ENCODE measurements around the gene THAP4.
"Not testable (repeated sequence)": the region's sequence is repeated elsewhere in the genome, so short reads cannot be mapped to it uniquely, and the experiment has no call there.

Gene THAP4

DNA sequence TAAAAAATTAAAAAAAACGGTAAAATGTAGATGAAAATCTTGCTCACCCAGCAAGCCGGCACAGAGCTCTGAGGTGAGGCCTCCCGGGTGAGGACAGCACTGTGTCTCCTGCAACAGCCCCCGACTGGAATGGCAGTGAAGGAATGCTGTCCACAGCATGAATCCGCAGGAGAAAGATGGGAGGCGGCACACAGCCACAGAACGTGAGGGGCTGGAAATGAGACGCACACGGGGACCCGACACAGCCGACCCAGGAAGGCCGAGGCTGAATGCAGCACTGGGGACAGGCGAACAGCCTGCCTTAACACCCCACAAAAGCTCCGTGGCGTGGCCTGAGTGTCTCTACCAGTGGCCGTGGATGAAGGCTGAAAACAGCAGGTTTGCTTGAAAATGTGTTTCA, 43.7 kb downstream of the THAP4 start:
- Histone ChIP-seq H3K27ac (ENCODE audit: low read length) (no peak overlapping the region), H3K9ac (ENCODE audit: low read length) (no peak overlapping the region), H2AFZ (ENCODE audit: low read length) (no peak overlapping the region), H3K9me3 (replicated peaks; ENCODE audit: insufficient read depth, low read length) (no peaks in the 10 kb centered on the region), H3K4me3 (ENCODE audit: low read length) (no peak overlapping the region), H3F3A (ENCODE audit: insufficient read depth, low read length) (no peaks in the 10 kb centered on the region), H4K20me1 (ENCODE audit: insufficient read depth, low read length) (no peaks in the 10 kb centered on the region), H3K4me1 (ENCODE audit: low read length) (no peaks in the 10 kb centered on the region), H3K27me3 (replicated peaks; ENCODE audit: insufficient read depth, low read length) (no peaks in the 10 kb centered on the region), H3K36me3 (replicated peaks; ENCODE audit: insufficient read depth, low read length) (no peaks in the 10 kb centered on the region), H3K79me2 (ENCODE audit: low read length) (no peaks in the 10 kb centered on the region), H3K9me2 (replicated peaks; ENCODE audit: insufficient read depth, low read length) (no peaks in the 10 kb centered on the region), H3K4me2 (ENCODE audit: low read depth, low read length) (no peak overlapping the region)
- no peak for TF ChIP-seq EZH2 (optimal IDR thresholded peaks at IDR 0.05; ENCODE audit: low read depth, low read length)
- TF ChIP-seq, protein P1, sequence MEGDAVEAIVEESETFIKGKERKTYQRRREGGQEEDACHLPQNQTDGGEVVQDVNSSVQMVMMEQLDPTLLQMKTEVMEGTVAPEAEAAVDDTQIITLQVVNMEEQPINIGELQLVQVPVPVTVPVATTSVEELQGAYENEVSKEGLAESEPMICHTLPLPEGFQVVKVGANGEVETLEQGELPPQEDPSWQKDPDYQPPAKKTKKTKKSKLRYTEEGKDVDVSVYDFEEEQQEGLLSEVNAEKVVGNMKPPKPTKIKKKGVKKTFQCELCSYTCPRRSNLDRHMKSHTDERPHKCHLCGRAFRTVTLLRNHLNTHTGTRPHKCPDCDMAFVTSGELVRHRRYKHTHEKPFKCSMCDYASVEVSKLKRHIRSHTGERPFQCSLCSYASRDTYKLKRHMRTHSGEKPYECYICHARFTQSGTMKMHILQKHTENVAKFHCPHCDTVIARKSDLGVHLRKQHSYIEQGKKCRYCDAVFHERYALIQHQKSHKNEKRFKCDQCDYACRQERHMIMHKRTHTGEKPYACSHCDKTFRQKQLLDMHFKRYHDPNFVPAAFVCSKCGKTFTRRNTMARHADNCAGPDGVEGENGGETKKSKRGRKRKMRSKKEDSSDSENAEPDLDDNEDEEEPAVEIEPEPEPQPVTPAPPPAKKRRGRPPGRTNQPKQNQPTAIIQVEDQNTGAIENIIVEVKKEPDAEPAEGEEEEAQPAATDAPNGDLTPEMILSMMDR (IDR thresholded peaks at IDR 0.05; ENCODE audit: low read length): no peak
- no peak for TF ChIP-seq EZH2phosphoT487 (IDR thresholded peaks at IDR 0.05; ENCODE audit: low read length)
- no peak for DNase-seq

- no peaks in the 10 kb centered on the region for H3K79me2 ChIP-seq (ENCODE audit: low read length)
- no peaks in the 10 kb centered on the region for H3K9me2 ChIP-seq (replicated peaks; ENCODE audit: insufficient read depth, low read length)
- no peak overlapping the region for H2AFZ ChIP-seq (ENCODE audit: low read length)
- H3K27me3 ChIP-seq (replicated peaks; ENCODE audit: insufficient read depth, low read length): no peaks in the 10 kb centered on the region
- no peaks in the 10 kb centered on the region for H3K4me1 ChIP-seq (ENCODE audit: low read length)
- H4K20me1 ChIP-seq (ENCODE audit: insufficient read depth, low read length): no peaks in the 10 kb centered on the region
- H3K4me2 ChIP-seq (ENCODE audit: low read depth, low read length): no peak overlapping the region
- H3K36me3 ChIP-seq (replicated peaks; ENCODE audit: insufficient read depth, low read length): no peaks in the 10 kb centered on the region
- H3K9me3 ChIP-seq (replicated peaks; ENCODE audit: insufficient read depth, low read length): no peaks in the 10 kb centered on the region
- TF ChIP-seq EZH2 (optimal IDR thresholded peaks at IDR 0.05; ENCODE audit: low read depth, low read length) (no peak), EZH2phosphoT487 (IDR thresholded peaks at IDR 0.05; ENCODE audit: low read length) (no peak)
- TF ChIP-seq, protein P1 (IDR thresholded peaks at IDR 0.05; ENCODE audit: low read length): no peak
- H3K27ac ChIP-seq (ENCODE audit: low read length): no peak overlapping the region
- no peak overlapping the region for H3K9ac ChIP-seq (ENCODE audit: low read length)
- H3K4me3 ChIP-seq (ENCODE audit: low read length): no peak overlapping the region
- no peak for DNase-seq
- H3F3A ChIP-seq (ENCODE audit: insufficient read depth, low read length): no peaks in the 10 kb centered on the region
Observed at GRCh38 chr2:241592126-241592845, 44.7 kb downstream of the THAP4 start.

DNA sequence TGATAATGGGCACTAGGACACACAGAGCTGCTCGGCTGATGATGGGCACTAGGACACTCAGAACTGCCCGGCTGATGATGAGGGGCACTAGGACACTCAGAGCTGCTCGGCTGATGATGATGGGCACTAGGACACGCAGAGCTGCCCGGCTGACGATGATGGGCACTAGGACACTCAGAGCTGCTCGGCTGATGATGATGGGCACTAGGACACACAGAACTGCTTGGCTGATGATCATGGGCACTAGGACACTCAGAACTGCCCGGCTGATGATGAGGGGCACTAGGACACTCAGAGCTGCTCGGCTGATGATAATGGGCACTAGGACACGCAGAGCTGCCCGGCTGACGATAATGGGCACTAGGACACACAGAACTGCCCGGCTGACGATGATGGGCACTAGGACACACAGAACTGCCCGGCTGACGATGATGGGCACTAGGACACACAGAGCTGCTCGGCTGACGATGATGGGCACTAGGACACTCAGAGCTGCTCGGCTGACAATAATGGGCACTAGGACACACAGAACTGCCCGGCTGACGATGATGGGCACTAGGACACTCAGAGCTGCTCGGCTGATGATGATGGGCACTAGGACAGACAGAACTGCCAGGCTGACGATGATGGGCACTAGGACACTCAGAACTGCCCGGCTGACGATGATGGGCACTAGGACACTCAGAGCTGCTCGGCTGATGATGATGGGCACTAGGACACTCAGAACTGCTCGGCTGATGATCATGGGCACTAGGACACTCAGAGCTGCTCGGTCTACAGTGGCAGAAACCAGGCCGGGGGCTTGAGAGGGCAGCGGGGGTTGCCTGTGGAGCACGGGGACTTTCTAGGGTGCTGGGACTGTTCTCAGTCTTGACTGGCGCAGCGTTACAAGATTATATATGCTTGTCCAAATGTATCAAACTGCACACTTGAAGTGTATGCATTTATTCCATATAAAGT, 46.2 kb downstream of the THAP4 start:
- not testable (repeated sequence) for H3K4me1 ChIP-seq (ENCODE audit: low read length); H2AFZ ChIP-seq (ENCODE audit: low read length); H3K36me3 ChIP-seq (replicated peaks; ENCODE audit: insufficient read depth, low read length)

DNA sequence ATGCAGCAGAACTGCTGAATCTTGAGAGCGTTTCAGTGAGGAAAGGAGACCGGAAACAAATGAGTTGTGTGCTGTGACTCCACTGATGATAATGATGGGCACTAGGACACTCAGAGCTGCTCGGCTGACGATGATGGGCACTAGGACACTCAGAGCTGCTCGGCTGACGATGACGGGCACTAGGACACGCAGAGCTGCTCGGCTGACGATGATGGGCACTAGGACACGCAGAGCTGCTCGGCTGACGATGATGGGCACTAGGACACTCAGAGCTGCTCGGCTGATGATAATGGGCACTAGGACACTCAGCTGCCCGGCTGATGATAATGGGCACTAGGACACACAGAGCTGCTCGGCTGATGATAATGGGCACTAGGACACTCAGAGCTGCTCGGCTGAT, 47.1 kb downstream of the THAP4 start:
- not testable (repeated sequence) for H2AFZ ChIP-seq (ENCODE audit: low read length); H3K79me2 ChIP-seq (ENCODE audit: low read length); H4K20me1 ChIP-seq (ENCODE audit: insufficient read depth, low read length); H3K9me3 ChIP-seq (replicated peaks; ENCODE audit: insufficient read depth, low read length); DNase-seq; H3K4me1 ChIP-seq (ENCODE audit: low read length); H3F3A ChIP-seq (ENCODE audit: insufficient read depth, low read length); H3K36me3 ChIP-seq (replicated peaks; ENCODE audit: insufficient read depth, low read length); H3K9ac ChIP-seq (ENCODE audit: low read length); H3K27ac ChIP-seq (ENCODE audit: low read length); H3K9me2 ChIP-seq (replicated peaks; ENCODE audit: insufficient read depth, low read length); H3K4me2 ChIP-seq (ENCODE audit: low read depth, low read length); H3K27me3 ChIP-seq (replicated peaks; ENCODE audit: insufficient read depth, low read length); H3K4me3 ChIP-seq (ENCODE audit: low read length)

More for the DNA sequence above, 46.2 kb downstream of the THAP4 start:
- not testable (repeated sequence) for H3K9ac ChIP-seq (ENCODE audit: low read length); H3F3A ChIP-seq (ENCODE audit: insufficient read depth, low read length); H3K27me3 ChIP-seq (replicated peaks; ENCODE audit: insufficient read depth, low read length); H4K20me1 ChIP-seq (ENCODE audit: insufficient read depth, low read length); H3K4me3 ChIP-seq (ENCODE audit: low read length); H3K79me2 ChIP-seq (ENCODE audit: low read length); DNase-seq; H3K9me3 ChIP-seq (replicated peaks; ENCODE audit: insufficient read depth, low read length); H3K27ac ChIP-seq (ENCODE audit: low read length); H3K4me2 ChIP-seq (ENCODE audit: low read depth, low read length); H3K9me2 ChIP-seq (replicated peaks; ENCODE audit: insufficient read depth, low read length)

Measured in MM.1S (cell line).